NT2/D1 (cell line): ENCODE measurements around the gene SIAH1.
"Not testable (repeated sequence)": the region's sequence is repeated elsewhere in the genome, so short reads cannot be mapped to it uniquely, and the experiment has no call there.

Experiments used
- DNase-seq: peaks from one replicate; pipeline ENCODE4 v3.0.0-alpha.2; 2011; ENCODE audit warnings: low read depth, low spot score
- H3K27me3 ChIP-seq: 2 replicates; pipeline ENCODE4 v1.6.0; 2011; ENCODE audit warnings: mild to moderate bottlenecking; ENCODE audit not compliant: insufficient read length, insufficient read depth
- H3K36me3 ChIP-seq: 2 replicates; pipeline ENCODE4 v1.6.1; 2011; ENCODE audit warnings: mild to moderate bottlenecking, low read length, mixed read lengths; ENCODE audit not compliant: insufficient read depth, insufficient read length
- H3K4me1 ChIP-seq: 2 replicates; pipeline ENCODE4 v1.5.1; 2011; ENCODE audit not compliant: insufficient read depth, insufficient read length
- H3K4me3 ChIP-seq: 2 replicates; pipeline ENCODE4 v1.5.1; 2011; ENCODE audit warnings: low read depth; ENCODE audit not compliant: insufficient read length
- H3K9ac ChIP-seq: 2 replicates; pipeline ENCODE4 v1.6.0; 2011; ENCODE audit warnings: low read depth; ENCODE audit not compliant: insufficient read length
- H3K9me3 ChIP-seq: 2 replicates; pipeline ENCODE4 v1.5.1; 2011; ENCODE audit warnings: mild to moderate bottlenecking, low read length; ENCODE audit not compliant: insufficient read depth
- SUZ12 ChIP-seq: IDR thresholded peaks from 2 replicates; pipeline ENCODE4 v1.6.1; 2011; ENCODE audit not compliant: insufficient read length, insufficient read depth; ENCODE audit errors: extremely low read depth
- YY1 ChIP-seq: IDR thresholded peaks from 2 replicates; pipeline ENCODE4 v1.6.1; 2011; ENCODE audit not compliant: insufficient read length, insufficient read depth
- ZNF274 ChIP-seq: IDR thresholded peaks from 2 replicates; pipeline ENCODE4 v1.6.1; 2011; ENCODE audit warnings: mild to moderate bottlenecking, low read depth, low read length

The SIAH1 gene

GRCh38 chr16:48426244-48427141 is 41.3 kb upstream of the SIAH1 start:
- Histone ChIP-seq H3K4me1 (no peaks in the 10 kb centered on the region), H3K36me3 (no peaks in the 10 kb centered on the region)
- no peak for TF ChIP-seq ZNF274
- TF ChIP-seq YY1: no peak
- no peak for TF ChIP-seq SUZ12

GRCh38 chr16:48422537-48422936 is 37.3 kb upstream of the SIAH1 start:
- Histone ChIP-seq H3K9ac (no peak overlapping the region), H3K36me3 (no peaks in the 10 kb centered on the region), H3K9me3 (peaks cover 8% of the 10 kb centered on the region; the same call in 1 of the 2 replicates), H3K27me3 (no peaks in the 10 kb centered on the region), H3K4me1 (no peaks in the 10 kb centered on the region), H3K4me3 (no peak overlapping the region)
- TF ChIP-seq ZNF274: no peak
- TF ChIP-seq SUZ12: no peak
- no peak for TF ChIP-seq YY1
- no peak for DNase-seq

More at GRCh38 chr16:48426244-48427141, 41.3 kb upstream of the SIAH1 start:
- H3K4me3 ChIP-seq: no peak overlapping the region
- H3K9me3 ChIP-seq: no peaks in the 10 kb centered on the region
- H3K9ac ChIP-seq: no peak overlapping the region
- H3K27me3 ChIP-seq: no peaks in the 10 kb centered on the region
- no peak for DNase-seq

- Histone ChIP-seq H3K4me1 (no peaks in the 10 kb centered on the region), H3K4me3 (no peak overlapping the region), H3K9me3 (peaks cover 14% of the 10 kb centered on the region; the same call in 1 of the 2 replicates), H3K9ac (no peak overlapping the region), H3K27me3 (no peaks in the 10 kb centered on the region), H3K36me3 (no peaks in the 10 kb centered on the region)
- DNase-seq: no peak
- TF ChIP-seq YY1 (no peak), ZNF274 (no peak), SUZ12 (no peak)
These were observed 36.5 kb upstream of the SIAH1 start for GRCh38 chr16:48421741-48422140.

DNA sequence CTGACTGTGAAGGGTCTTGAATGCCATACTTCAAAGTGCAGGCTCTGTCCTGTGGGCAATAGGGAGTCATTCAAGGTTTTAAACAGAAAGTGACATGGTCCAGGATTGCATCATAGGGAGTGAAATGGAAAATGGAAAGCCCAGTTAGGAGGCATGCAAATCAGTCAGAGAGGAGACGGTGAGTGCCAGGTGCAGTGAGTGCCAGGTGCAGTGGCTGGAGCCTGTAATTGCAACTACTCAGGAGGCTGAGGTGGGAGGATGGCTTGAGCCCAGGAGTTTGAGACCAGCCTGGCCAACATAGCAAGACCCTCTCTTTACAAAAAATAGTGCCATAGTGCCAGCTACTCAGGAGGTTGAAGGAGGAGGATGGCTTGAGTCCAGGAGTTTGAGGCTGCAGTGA is 35.2 kb upstream of the SIAH1 start:
- no peaks in the 10 kb centered on the region for H3K4me1 ChIP-seq
- H3K9me3 ChIP-seq: peaks cover 14% of the 10 kb centered on the region; the same call in 1 of the 2 replicates
- H3K36me3 ChIP-seq: no peaks in the 10 kb centered on the region
- no peaks in the 10 kb centered on the region for H3K27me3 ChIP-seq
- DNase-seq: no peak
- TF ChIP-seq YY1: no peak
- TF ChIP-seq ZNF274: no peak
- TF ChIP-seq SUZ12: no peak
- H3K4me3 ChIP-seq: no peak overlapping the region
- H3K9ac ChIP-seq: no peak overlapping the region

- not testable (repeated sequence) for H3K27me3 ChIP-seq, DNase-seq, H3K4me1 ChIP-seq, H3K4me3 ChIP-seq, H3K9ac ChIP-seq, H3K36me3 ChIP-seq
- H3K9me3 ChIP-seq: peaks cover 14% of the 10 kb centered on the region; the same call in 1 of the 2 replicates
These were observed 31.4 kb upstream of the SIAH1 start for GRCh38 chr16:48416617-48417016.

- Histone ChIP-seq H3K36me3 (no peaks in the 10 kb centered on the region), H3K9ac (no peak overlapping the region), H3K9me3 (peaks cover 13% of the 10 kb centered on the region; the same call in 1 of the 2 replicates), H3K27me3 (no peaks in the 10 kb centered on the region), H3K4me1 (no peaks in the 10 kb centered on the region), H3K4me3 (no peak overlapping the region)
- no peak for TF ChIP-seq SUZ12
- TF ChIP-seq ZNF274: no peak
- no peak for TF ChIP-seq YY1
- DNase-seq: no peak
These were observed 28.1 kb upstream of the SIAH1 start for GRCh38 chr16:48413272-48413671.

GRCh38 chr16:48409839-48410632 is 24.8 kb upstream of the SIAH1 start:
- Histone ChIP-seq H3K9ac (no peak overlapping the region), H3K27me3 (no peaks in the 10 kb centered on the region), H3K36me3 (no peaks in the 10 kb centered on the region), H3K4me3 (no peak overlapping the region), H3K9me3 (no peaks in the 10 kb centered on the region), H3K4me1 (no peaks in the 10 kb centered on the region)
- TF ChIP-seq ZNF274 (no peak), YY1 (no peak), SUZ12 (no peak)
- no peak for DNase-seq
